NCI-H446 (cell line): Measurements from ENCODE around the gene FAM3A.
"Not testable (repeated sequence)": the region's sequence is repeated elsewhere in the genome, so short reads cannot be mapped to it uniquely, and the experiment has no call there.

Experiments
- DNase-seq, 2 experiments: peaks; one replicate each; lab custom pipeline; 2025; lab: John Stamatoyannopoulos, UW

FAM3A gene

GRCh38 chrX:154515966-154516655, at the start of gene FAM3A:
Gene FAM3A, minus strand, starts transcription at chrX:154516232. Its CDS starts 460 bp downstream, at chrX:154515772.
- DNase-seq: peak; percentile 38 to 91

- not testable (repeated sequence) for DNase-seq
Measured at GRCh38 chrX:154562295-154562694, 46.3 kb upstream of the FAM3A start.

- DNase-seq: not testable (repeated sequence)
Measured at GRCh38 chrX:154560326-154560725, 44.3 kb upstream of the FAM3A start.

- DNase-seq: not testable (repeated sequence)
Measured at GRCh38 chrX:154558896-154559295, 42.9 kb upstream of the FAM3A start.

GRCh38 chrX:154558060-154558690, 42.1 kb upstream of the FAM3A start:
- not testable (repeated sequence) for DNase-seq

GRCh38 chrX:154552112-154552806, 36.2 kb upstream of the FAM3A start:
- not testable (repeated sequence) for DNase-seq

- DNase-seq: no peak
Measured at GRCh38 chrX:154549766-154550165, 33.7 kb upstream of the FAM3A start.

- DNase-seq: no peak
Measured at GRCh38 chrX:154548028-154548316, 31.9 kb upstream of the FAM3A start.

- peak; percentile 80 to 91 for DNase-seq
Measured at GRCh38 chrX:154547245-154548027, 31.4 kb upstream of the FAM3A start, which contains the start of gene IKBKG. Gene IKBKG, plus strand, starts transcription at chrX:154547620. Its CDS starts 4,383 bp downstream, at chrX:154552003.

- DNase-seq: peak; percentile 47 to 73
Measured at GRCh38 chrX:154546354-154547244, 30.6 kb upstream of the FAM3A start, which contains the start of gene G6PD. Gene G6PD, minus strand, starts transcription at chrX:154546846. Its CDS starts 691 bp downstream, at chrX:154546155.

GRCh38 chrX:154545673-154546274, 29.7 kb upstream of the FAM3A start:
- no peak for DNase-seq

GRCh38 chrX:154542723-154543424, 26.8 kb upstream of the FAM3A start:
- no peak for DNase-seq

- DNase-seq: peak in 1 of 2 experiments; percentile 34
Measured at GRCh38 chrX:154541896-154542722, 26.1 kb upstream of the FAM3A start.

- DNase-seq: no peak
Measured at GRCh38 chrX:154541589-154541895, 25.5 kb upstream of the FAM3A start.

GRCh38 chrX:154540897-154541535, 25.0 kb upstream of the FAM3A start:
- DNase-seq: no peak

- DNase-seq: not testable (repeated sequence)
Measured at GRCh38 chrX:154540365-154540764, 24.3 kb upstream of the FAM3A start.

GRCh38 chrX:154539077-154539476, 23.0 kb upstream of the FAM3A start:
- DNase-seq: no peak

GRCh38 chrX:154535892-154536291, 19.9 kb upstream of the FAM3A start:
- no peak for DNase-seq
